HL-60 (cell line): ENCODE results near the gene DDB1.

Experiments
- CTCF ChIP-seq: IDR thresholded peaks from one replicate; pipeline ENCODE4 v1.5.1; 2011; ENCODE audit warnings: low read length, control low read depth, inconsistent platforms; ENCODE audit not compliant: insufficient read depth
- GABPA ChIP-seq: IDR thresholded peaks from 2 replicates; pipeline ENCODE4 v1.6.1; 2012; ENCODE audit warnings: low read depth
- REST ChIP-seq: IDR thresholded peaks from 2 replicates; pipeline ENCODE4 v1.6.1; 2012; ENCODE audit warnings: low read depth; ENCODE audit not compliant: insufficient replicate concordance

GRCh38 chr11:61332281-61332796, 566 bp downstream of the DDB1 start:
- TF ChIP-seq CTCF = no peak
- no peak for TF ChIP-seq REST
- TF ChIP-seq GABPA = no peak
